Measurements from ENCODE around the gene GYPA. TPM values are rescaled to one million over a fixed set of nuclear protein-coding genes. Genes with fewer than 3 reads are reported as not detected.

GYPA gene
- total and polyA plus RNA-seq, 2 of the 4 experiments (the other 2 are of a cell fraction) = not detected

DNA sequence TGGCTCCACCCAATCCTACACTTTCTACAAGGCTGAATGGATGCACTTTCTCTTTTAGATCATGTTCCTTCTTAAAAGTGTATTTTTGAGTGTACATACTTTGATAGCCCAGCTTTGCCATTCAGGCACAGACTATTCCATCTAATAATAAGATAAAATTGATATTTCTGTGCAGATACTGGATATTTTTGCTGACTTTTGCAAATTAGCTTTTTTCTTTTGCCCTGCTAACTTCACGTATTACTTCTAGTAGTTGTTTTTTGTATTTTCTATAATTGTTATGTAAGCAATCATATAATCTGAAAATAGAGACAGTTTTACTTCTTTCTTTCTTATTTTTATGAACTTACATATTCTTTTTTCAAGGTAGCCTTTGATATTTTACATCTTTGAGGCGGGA lies 13.5 kb upstream of the GYPA start:
- BruUV-seq (replicated peaks) = no TSS peak
- no peaks in the 10 kb centered on the region for H3K27me3 ChIP-seq (ENCODE audit: control insufficient read depth, insufficient read depth, low read length)
- ChIA-PET CTCF (no interaction called here), POLR2A (ENCODE audit: unreplicated experiment) (no interaction called here)
- no peak overlapping the region for H4K91ac ChIP-seq (ENCODE audit: insufficient read depth, low read depth, low read length)
- no peak overlapping the region for H3K18ac ChIP-seq (ENCODE audit: low read depth, low read length)
- no peak overlapping the region for H2AK9ac ChIP-seq (replicated peaks; ENCODE audit: low read depth, low read length, poor library complexity)
- H3K23ac ChIP-seq (ENCODE audit: low read depth, low read length) = no peak overlapping the region
- H4K8ac ChIP-seq (ENCODE audit: low read depth in 2 of 2, low read length in 2 of 2) = no peak overlapping the region
- H2BK120ac ChIP-seq (ENCODE audit: low read depth, low read length) = no peak overlapping the region
- no peak overlapping the region for H3K56ac ChIP-seq (ENCODE audit: extremely low read depth, insufficient read depth, low read length)
- intact Hi-C loops (cut with micrococcal nuclease) = no loop called here
- no peaks in the 10 kb centered on the region for H3K36me3 ChIP-seq (ENCODE audit: control insufficient read depth, insufficient read depth, low read length)
- WGBS, 2 experiments (ENCODE audit: extremely low coverage in 2 of 2, insufficient read length in 1 of 2) = no CpG with 5 or more reads among the region's 2 CpGs
- H3K4me2 ChIP-seq (ENCODE audit: low read depth, low read length) = no peak overlapping the region
- DNase-seq (no peak), ATAC-seq (ENCODE audit: low read depth) (no peak)
- H3K4me3 ChIP-seq (ENCODE audit: insufficient read depth, low read depth, low read length) = no peak overlapping the region
- H3K9ac ChIP-seq (ENCODE audit: low read depth, low read length) = no peak overlapping the region
- TF ChIP-seq MAFK (IDR thresholded peaks at IDR 0.05; ENCODE audit: low read depth, low read length) = peak; percentile 64
- TF ChIP-seq MAZ (IDR thresholded peaks at IDR 0.05; ENCODE audit: borderline replicate concordance, low read depth, low read length) = no peak
- H2BK5ac ChIP-seq (ENCODE audit: low read depth, low read length, poor library complexity, severe bottlenecking) = no peak overlapping the region
- H2BK15ac ChIP-seq (ENCODE audit: low read depth, low read length) = no peak overlapping the region
- H2AFZ ChIP-seq (replicated peaks; ENCODE audit: low read length, poor library complexity) = no peak overlapping the region
- no peak overlapping the region for H2AK5ac ChIP-seq (ENCODE audit: low read depth, low read length)
- dilution Hi-C loops (cut with HindIII; ENCODE audit: low sequenced_read_pairs, unreplicated experiment) = no loop called here
- H3K4me1 ChIP-seq (ENCODE audit: control insufficient read depth, insufficient read depth, low read length) = no peaks in the 10 kb centered on the region
- H3K14ac ChIP-seq (replicated peaks; ENCODE audit: low read depth, low read length) = no peak overlapping the region
- no peak overlapping the region for H2BK20ac ChIP-seq (ENCODE audit: low read depth, low read length)
- H3K9me3 ChIP-seq (ENCODE audit: control insufficient read depth, insufficient read depth, low read length) = no peaks in the 10 kb centered on the region
- no peaks in the 10 kb centered on the region for H4K20me1 ChIP-seq (ENCODE audit: insufficient read depth, low read length)
- no peaks in the 10 kb centered on the region for H3K9me1 ChIP-seq (ENCODE audit: insufficient read depth, low read length)
- in situ Hi-C loops (cut with MboI; ENCODE audit: low sequenced_read_pairs) = no loop called here
- no peak overlapping the region for H3K4ac ChIP-seq (ENCODE audit: low read depth, low read length)
- no peaks in the 10 kb centered on the region for H3K79me1 ChIP-seq (ENCODE audit: low read depth in 1 of 2, low read length in 2 of 2)
- H4K5ac ChIP-seq (ENCODE audit: low read depth, low read length) = no peak overlapping the region
- H3K27ac ChIP-seq (ENCODE audit: insufficient read depth, low read length) = no peak overlapping the region

Measured in IMR-90 (cell line).